HG03064 (cell line): ENCODE results near the gene EIF1AX.
"Not testable (repeated sequence)": the region's sequence is repeated elsewhere in the genome, so short reads cannot be mapped to it uniquely, and the experiment has no call there.

ENCODE experiments used
- ATAC-seq: cut with Tn5 transposase; IDR thresholded peaks from one replicate; pipeline ENCODE4 v1.9.1; 2021; ENCODE audit warnings: low read depth; ENCODE audit not compliant: unreplicated experiment

EIF1AX gene

DNA sequence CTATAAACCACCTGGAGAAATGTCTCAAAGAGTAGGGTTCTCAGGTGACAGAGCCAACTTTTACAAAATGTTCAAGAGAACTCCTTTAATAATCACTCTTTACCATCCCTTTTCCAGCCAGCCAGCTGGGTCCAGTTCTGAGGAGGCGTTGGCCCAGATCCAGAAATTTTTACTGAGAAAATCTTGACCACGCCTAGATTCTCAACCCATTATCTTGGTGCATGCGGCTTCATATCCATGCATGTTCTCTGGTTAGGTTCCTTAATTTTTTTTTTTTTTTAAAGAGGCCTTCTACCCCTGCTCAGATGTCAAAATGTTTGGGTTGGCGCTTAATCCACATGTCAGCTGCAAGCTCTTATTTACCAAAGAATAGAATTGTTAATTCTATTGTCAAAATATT lies 13.0 kb downstream of the EIF1AX start:
- no peak for ATAC-seq

DNA sequence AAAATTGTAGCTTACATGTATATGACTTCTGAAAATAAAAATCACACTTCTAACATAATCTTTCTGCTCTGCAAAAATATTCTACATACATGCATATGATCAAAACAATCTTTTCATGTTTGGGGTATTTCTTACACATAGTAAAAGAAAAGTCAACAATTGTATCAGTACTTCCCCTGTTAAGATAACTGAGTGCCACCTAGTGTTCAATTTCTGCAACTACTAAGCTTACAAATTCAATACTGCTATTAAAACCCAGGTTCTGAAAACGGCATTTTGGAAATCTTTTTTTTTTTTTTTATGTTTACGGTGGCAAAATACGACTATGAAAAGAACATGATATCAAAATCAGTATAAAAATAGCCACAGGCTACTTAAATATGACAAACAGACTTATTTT lies 14.2 kb downstream of the EIF1AX start:
- not testable (repeated sequence) for ATAC-seq

DNA sequence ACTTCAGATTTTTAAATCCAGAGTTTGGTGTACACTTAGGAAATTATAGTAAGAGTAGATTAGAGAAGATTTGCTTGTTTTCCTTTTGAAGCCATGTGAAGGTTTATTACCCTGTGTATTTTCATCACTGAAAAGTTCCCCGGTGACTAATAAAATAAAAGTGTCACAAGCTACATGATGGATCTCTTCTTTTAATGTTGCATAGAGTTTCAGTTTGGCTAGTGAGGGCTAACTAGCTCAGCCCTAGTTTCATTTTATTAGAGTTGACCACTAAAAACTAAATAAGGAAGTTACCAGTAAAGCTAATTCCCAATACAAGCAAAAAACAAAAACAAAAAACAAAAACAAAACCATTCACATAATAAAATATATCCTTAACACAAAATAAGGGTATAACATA lies 14.8 kb downstream of the EIF1AX start:
- ATAC-seq = not testable (repeated sequence)

DNA sequence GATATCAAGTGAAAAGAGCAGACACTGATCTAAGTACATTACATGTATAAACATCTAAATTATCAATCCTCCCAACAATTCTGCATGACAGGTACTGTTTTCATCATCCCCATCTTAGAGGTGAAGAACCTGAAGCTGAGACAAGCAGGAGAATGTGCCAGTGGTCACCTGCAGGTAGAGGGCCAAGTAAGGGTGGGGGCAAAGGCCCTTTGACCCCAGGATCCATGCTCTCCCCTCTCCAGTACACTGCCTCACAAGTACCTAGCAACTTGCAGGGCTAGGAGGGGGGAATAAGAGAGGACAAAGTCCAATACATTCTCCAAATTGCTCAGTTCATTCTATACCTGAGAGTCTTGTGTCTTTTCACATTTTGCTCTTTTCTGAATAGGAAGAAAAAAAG lies 16.7 kb downstream of the EIF1AX start:
- no peak for ATAC-seq

DNA sequence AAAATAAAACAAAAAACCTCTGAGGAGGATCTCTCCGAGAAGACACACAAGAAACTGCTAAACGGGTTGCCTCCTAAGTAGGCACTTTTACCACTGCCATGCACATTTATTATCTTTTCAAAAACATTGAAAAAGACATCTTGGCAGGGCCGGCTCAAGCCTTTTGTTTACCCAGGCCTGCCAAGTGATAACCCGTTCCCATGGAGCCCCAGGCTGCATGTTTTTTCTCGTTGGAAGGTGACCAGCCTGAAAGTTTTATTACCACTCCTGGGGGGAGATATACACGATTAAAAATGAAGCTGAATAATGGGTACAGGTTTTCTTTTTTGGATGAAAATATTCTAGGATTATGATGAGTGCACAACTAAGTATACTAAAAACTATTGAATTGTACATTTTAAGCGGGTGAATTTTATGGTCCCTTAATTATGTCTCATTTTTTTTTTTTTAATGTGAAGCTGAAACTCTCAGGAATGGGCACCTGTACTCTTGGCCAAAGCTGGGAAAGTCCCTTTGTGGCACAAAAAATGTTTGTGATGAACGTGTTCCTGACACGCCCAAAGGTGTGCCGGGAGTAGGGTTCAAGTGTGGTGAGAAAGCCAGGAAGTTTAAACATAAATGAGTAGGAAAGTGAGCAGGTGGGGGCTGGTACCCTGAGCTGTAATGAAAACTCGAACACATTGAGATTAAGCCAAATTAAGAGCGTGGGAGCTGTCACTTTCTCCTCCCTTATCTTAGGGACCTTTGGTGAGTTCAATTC lies 23.4 kb downstream of the EIF1AX start:
- no peak for ATAC-seq

DNA sequence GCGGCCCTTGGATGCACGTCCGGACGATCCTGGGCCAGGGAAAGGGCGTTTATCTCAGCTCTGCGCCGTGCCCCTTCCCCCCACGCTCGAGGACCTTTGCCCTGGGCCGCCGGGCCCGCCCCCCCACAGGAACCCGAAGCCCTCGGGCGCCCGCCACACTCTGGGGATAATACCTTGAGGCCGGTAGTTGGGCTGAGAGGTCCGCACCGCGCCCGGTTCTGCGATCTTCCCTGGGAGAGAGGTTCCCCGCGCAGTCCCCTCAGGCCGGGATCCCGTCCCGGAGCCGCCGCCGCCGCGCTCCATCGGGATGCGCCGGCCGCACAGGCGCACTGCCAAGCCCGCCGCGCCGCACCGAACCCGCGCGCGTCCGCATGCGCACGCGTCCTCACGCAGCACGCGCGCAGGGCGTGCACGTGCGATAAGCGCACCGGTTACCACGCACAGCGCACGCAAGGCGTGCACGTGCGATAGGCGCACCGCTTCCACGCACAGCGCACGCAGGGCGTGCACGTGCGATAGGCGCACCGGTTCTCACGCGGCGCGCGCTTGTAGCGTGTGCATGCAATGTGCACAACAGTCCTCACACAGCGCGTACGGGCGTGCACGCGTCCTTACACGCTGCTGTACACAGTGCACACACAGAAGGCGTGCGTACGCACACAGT lies 24.9 kb downstream of the EIF1AX start, which contains the start of gene MAP7D2:
TSS of gene MAP7D2 (minus strand) at position 331 of the 664 bp plus-strand sequence. CDS start at position 303, 28 bp downstream.
- no peak for ATAC-seq

DNA sequence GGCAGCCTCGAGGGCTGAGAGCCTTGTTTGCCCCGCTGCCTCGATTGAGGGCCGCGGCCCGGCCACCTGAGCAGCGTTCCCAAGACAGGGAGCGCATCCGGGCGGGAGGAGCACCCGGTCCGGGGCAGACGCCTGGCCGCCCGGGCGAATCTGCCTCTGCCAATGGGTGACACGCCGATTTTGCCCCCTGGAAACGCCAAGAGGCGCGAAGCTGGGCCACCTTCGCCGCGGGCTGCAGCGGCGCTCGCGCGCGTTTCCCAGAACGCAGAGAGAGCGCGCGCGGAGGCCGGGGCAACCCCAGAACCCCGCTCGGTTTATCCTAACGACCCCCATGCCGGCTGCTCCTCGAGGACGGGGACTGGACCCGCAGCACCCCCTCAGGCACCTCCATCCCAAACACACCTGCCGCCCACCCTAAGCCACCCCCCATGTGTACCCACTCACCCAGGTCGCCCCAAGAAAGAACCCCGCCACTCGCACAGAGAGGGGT lies 25.5 kb downstream of the EIF1AX start:
- no peak for ATAC-seq

DNA sequence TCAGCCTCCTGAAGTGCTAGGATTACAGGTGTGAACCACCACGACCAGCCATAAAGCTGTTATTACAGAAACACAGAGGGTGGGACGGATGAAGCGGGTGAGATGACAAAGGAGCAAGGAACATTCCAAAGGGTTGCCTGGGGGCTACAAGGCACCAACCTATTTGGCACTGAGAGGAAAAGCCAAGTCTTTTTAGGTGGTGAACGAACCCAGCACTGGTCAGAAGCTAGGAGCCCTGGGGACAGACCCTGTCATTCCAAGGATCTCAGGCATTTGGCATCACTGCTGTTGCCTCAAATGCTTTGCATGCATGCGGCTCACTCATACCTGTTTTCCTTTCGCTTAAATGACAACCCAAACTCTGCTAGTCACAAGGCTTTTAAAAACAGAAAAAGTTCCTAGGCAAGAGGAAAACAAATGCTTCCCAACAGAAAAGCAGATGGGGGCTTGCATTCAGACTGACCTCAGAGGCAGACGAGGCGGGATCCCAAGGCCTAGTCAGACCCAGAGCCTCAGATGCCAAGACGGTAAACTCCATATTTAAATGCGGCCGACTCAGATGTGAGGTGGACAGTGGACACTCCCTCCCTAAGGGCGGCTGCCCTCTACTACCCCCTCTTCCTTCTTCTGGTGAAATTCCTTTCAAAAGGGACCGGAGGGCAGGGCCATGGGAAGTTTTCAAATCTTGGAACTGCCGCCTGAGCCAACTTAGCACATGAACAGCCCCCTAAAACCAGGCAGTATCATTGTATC lies 29.4 kb downstream of the EIF1AX start:
- ATAC-seq = no peak

DNA sequence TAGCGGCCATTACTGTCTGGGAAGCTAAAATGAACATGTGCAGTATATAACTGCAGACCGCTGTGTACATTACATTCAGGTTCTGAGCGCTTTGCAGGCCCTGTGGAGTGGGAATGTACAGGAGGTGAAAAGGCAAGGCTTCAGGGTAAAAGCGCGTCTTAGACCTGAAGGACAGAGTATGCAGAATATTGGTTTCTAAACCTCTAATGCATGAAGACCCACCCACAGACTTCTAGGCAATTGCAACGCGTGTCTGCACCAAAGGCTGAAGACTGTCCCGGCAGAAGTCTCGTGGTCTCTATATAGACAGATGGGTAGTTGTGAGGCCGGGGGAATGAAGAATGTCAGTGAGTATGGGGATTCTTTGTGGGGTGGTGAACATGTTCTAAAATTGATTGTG lies 30.4 kb downstream of the EIF1AX start:
- ATAC-seq = no peak

DNA sequence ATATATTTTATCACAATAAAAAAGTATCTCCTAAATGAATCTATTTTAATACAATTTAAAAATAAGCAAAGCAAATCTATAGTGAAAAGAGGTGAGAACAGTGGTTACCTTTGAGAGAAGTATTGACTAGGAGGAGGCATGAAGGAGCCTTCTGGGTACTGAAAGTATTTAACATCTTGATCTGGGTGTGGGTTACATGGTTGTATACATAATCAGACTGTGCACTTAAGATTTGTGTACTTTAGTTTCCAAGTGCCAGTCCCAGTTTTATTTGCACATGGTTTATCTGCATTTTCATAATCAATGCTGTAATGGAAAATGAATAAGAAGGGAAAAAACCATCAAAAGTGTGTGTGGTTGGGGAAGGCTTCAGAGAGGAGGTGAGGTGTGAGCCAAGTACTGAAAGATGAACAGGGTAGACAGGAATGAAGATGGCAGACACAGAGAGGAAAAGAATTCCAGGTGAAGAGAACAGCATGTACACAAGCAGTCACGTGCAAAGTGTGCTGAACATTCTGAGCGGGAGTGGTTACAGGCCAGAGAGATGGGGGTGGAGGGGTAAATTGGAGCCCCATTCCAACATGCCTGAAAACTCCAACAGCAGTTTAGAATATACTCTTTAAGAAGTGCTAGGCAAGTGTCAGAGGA lies 39.6 kb downstream of the EIF1AX start:
- ATAC-seq = no peak

DNA sequence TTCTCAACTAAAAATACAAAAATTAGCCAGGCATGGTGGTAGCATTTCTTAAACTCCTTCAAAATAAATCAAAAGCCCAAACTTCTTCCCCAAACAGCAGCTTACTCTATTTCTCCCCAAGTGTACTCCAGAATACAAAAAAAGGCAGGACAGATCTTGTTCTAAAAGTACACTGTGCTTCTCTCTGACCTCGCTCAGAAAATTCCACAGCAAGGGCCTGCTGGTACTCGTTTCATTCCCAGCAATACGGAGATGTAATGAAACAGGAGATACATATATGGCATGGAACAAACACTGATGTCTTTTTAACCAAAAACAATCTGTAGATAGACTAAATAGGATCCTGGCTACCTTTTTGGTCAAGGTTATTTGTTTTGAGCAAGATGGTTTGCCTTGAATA lies 50.1 kb downstream of the EIF1AX start:
- ATAC-seq = no peak

DNA sequence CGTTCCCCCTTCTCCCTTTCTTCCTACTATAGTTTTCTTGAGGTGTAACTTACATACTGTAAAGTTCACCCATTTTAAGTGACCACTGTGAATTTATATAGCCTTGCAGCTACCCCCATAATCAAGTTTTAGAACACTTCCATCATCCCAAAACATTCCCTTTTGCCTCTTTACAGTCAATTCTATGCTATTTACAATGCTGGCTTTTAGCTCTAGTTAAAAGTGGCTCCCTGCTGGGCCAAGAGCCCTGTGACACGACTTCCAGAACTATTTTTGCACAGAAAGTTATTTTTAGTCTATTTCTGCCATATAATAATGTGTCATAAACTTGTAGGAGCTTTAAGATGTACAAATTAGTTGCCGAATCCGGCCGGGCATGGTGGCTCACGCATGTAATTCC lies 51.8 kb downstream of the EIF1AX start:
- ATAC-seq = no peak

DNA sequence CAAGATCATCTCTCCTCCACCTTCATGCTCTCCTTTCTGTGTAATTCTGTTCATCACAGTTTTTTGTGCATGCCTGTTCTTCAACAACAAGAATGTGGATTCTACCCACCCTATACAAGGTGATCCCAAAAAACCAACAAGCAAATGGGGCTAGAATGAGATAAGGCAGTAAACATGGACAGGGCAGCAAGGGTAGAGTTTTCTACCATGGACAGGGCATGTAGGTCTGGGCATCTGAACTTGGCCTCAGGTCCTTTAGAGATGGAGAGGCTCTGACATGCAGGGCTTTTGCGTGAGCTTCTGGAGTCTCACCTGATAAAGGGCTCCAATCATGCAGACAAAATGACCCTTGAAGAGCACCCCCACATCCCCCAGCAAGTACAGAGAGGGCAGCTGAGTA lies 61.4 kb downstream of the EIF1AX start:
- no peak for ATAC-seq
